NCI-H226 (cell line): ENCODE measurements around the gene TMEM9.

Experiments
- DNase-seq: peaks from one replicate; pipeline ENCODE4 v3.0.0-alpha.2; 2015

Gene TMEM9

GRCh38 chr1:201154389-201155165, at the start of gene TMEM9:
Gene TMEM9 (minus strand): TSS chr1:201154474. CDS start chr1:201153923, 551 bp downstream.
- peak; percentile 75 for DNase-seq

- DNase-seq, result no peak
These were observed 44.3 kb upstream of the TMEM9 start for GRCh38 chr1:201198598-201198997.

GRCh38 chr1:201194046-201194445, 39.8 kb upstream of the TMEM9 start:
- no peak for DNase-seq

- no peak for DNase-seq
These were observed 38.1 kb upstream of the TMEM9 start for GRCh38 chr1:201192261-201192788.

GRCh38 chr1:201191653-201192260, 37.5 kb upstream of the TMEM9 start:
- DNase-seq, result peak; percentile 77

- DNase-seq, result no peak
These were observed 36.4 kb upstream of the TMEM9 start, which contains the start of gene IGFN1 for GRCh38 chr1:201190624-201191051. Gene IGFN1 (plus strand): TSS chr1:201190824. CDS start chr1:201193294, 2,470 bp downstream.

GRCh38 chr1:201190005-201190404, 35.7 kb upstream of the TMEM9 start:
- DNase-seq, result no peak

GRCh38 chr1:201189085-201189484, 34.8 kb upstream of the TMEM9 start:
- DNase-seq, result no peak

GRCh38 chr1:201186192-201186591, 31.9 kb upstream of the TMEM9 start:
- no peak for DNase-seq

GRCh38 chr1:201185527-201186128, 31.4 kb upstream of the TMEM9 start:
- DNase-seq, result no peak

GRCh38 chr1:201185123-201185453, 30.8 kb upstream of the TMEM9 start:
- DNase-seq, result no peak

GRCh38 chr1:201184307-201185122, 30.2 kb upstream of the TMEM9 start:
- peak; percentile 72 for DNase-seq

- DNase-seq, result no peak
These were observed 29.5 kb upstream of the TMEM9 start for GRCh38 chr1:201183753-201184152.

GRCh38 chr1:201183209-201183608, 28.9 kb upstream of the TMEM9 start:
- no peak for DNase-seq

- no peak for DNase-seq
These were observed 27.5 kb upstream of the TMEM9 start for GRCh38 chr1:201181726-201182125.

GRCh38 chr1:201181323-201181722, 27.0 kb upstream of the TMEM9 start:
- DNase-seq, result no peak

- no peak for DNase-seq
These were observed 26.6 kb upstream of the TMEM9 start for GRCh38 chr1:201180901-201181300.

GRCh38 chr1:201180141-201180540, 25.9 kb upstream of the TMEM9 start:
- no peak for DNase-seq

GRCh38 chr1:201178718-201179117, 24.4 kb upstream of the TMEM9 start:
- no peak for DNase-seq

GRCh38 chr1:201176940-201177339, 22.7 kb upstream of the TMEM9 start:
- peak; percentile 35 for DNase-seq

- no peak for DNase-seq
These were observed 21.7 kb upstream of the TMEM9 start for GRCh38 chr1:201175820-201176500.

- no peak for DNase-seq
These were observed 19.5 kb upstream of the TMEM9 start for GRCh38 chr1:201173736-201174135.
